Naive B cell (primary cell): ENCODE results near the gene NXF3. TPM values are rescaled to one million over a fixed set of nuclear protein-coding genes. Genes with fewer than 3 reads are reported as not detected.
"Not testable (repeated sequence)": the region's sequence is repeated elsewhere in the genome, so short reads cannot be mapped to it uniquely, and the experiment has no call there.

Experiments
- ATAC-seq, 2 donors: fragments of 150-1000 bp; cut with Tn5 transposase; 2 replicates each; pipeline ENCODE4 v1.10.0; 2021; ENCODE audit warnings: low read depth in 2 of 2, mild to moderate bottlenecking in 2 of 2, moderate library complexity in 2 of 2
- DNase-seq: peaks from one replicate; pipeline ENCODE4 v3.0.0; 2022
- H3K27ac Mint-ChIP-seq, 6 donors: one replicate each; pipeline ENCODE4 v1.8.0; 2020 to 2022; ENCODE audit warnings: mild to moderate bottlenecking in 6 of 6, mixed read lengths in 6 of 6, moderate library complexity in 5 of 6, inconsistent platforms in 2 of 6
- H3K27me3 Mint-ChIP-seq, 3 donors: one replicate each; pipeline ENCODE4 v1.8.0; 2021 to 2022; ENCODE audit warnings: mixed read lengths in 3 of 3, mild to moderate bottlenecking in 1 of 3
- H3K36me3 Mint-ChIP-seq, 2 donors: one replicate each; pipeline ENCODE4 v1.8.0; 2020 to 2022; ENCODE audit warnings: mixed read lengths in 2 of 2, inconsistent platforms in 1 of 2, mild to moderate bottlenecking in 1 of 2
- H3K4me1 Mint-ChIP-seq, 3 donors: one replicate each; pipeline ENCODE4 v1.8.0; 2020 to 2022; ENCODE audit warnings: mixed read lengths in 3 of 3, inconsistent platforms in 1 of 3, mild to moderate bottlenecking in 1 of 3, moderate library complexity in 1 of 3
- H3K4me3 Mint-ChIP-seq, 8 donors: one replicate each; pipeline ENCODE4 v1.8.0; 2020 to 2022; ENCODE audit warnings: mild to moderate bottlenecking in 8 of 8, mixed read lengths in 8 of 8, moderate library complexity in 8 of 8, inconsistent platforms in 2 of 8
- H3K9me3 Mint-ChIP-seq, 7 donors: one replicate each; pipeline ENCODE4 v1.8.0; 2020 to 2022; ENCODE audit warnings: mixed read lengths in 7 of 7, mild to moderate bottlenecking in 5 of 7, inconsistent platforms in 2 of 7, moderate library complexity in 1 of 7
- polyA plus RNA-seq, 6 donors: library from polyadenylated mRNA; unstranded; fragments of 300-500 nt; fragmentation: Illumina TruSeq; gene quantifications; one replicate each; pipeline ENCODE4 v1.2.3, GENCODE V29; 2021; ENCODE audit warnings: low read depth in 6 of 6

Gene NXF3
- polyA plus RNA-seq, 6 donors from 2014 or later = not detected

DNA sequence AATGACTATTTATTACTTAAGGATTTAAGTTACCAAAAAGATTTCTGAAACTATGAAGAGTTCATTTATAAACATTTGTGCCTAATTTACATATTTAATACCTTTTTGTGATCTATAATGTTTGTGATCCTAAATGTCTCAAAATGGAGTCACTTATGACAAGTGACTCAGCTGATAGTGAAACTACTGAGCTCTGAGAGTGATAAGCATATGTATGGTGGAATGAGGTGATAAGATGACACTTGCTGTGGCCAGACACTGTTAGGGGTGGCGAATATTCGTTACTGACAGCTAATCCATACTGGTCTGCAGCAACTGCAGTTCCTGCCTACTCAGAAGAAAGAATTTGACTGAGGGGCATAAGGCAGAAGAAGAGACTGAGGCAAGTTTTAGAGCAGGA, 5.5 kb upstream of the NXF3 start:
- DNase-seq = no peak
- H3K27me3 Mint-ChIP-seq = no peaks in the 10 kb centered on the region
- no peak overlapping the region for H3K4me3 Mint-ChIP-seq

DNA sequence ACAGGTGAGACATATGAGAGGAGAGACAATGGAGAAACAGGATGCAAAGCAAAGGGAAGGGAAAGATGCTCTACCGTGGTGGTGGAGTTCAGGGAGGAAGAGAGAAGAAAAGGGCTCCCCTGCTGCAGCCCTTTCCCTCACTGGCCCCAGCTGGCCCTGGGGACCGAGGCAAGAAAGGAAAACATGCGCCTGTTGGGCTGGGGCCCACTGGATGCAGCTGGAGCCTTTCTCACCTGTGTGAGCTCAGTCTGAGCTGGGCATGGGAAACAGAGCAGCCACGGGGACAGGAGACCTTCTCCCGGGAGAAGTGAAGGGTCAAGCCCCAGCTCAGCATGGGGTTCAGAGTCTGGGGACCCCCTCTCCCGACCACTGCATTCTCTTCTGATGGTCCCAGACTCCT, 11.9 kb downstream of the NXF3 start:
- Mint-ChIP-seq H3K36me3 (no peaks in the 10 kb centered on the region), H3K4me1 (no peaks in the 10 kb centered on the region), H3K27me3 (peaks cover 0 to 16% (median 0%) of the 10 kb centered on the region in 3 donors), H3K9me3 (peaks cover 0 to 2% (median 0%) of the 10 kb centered on the region in 7 donors), H3K4me3 (no peak overlapping the region), H3K27ac (no peak overlapping the region)
- ATAC-seq (no peak), DNase-seq (no peak)

More for the DNA sequence above, 5.5 kb upstream of the NXF3 start:
- Mint-ChIP-seq H3K4me1 (no peaks in the 10 kb centered on the region), H3K36me3 (no peaks in the 10 kb centered on the region), H3K27ac (no peak overlapping the region), H3K9me3 (peaks cover 0 to 4% (median 0%) of the 10 kb centered on the region in 7 donors)
- ATAC-seq = no peak

DNA sequence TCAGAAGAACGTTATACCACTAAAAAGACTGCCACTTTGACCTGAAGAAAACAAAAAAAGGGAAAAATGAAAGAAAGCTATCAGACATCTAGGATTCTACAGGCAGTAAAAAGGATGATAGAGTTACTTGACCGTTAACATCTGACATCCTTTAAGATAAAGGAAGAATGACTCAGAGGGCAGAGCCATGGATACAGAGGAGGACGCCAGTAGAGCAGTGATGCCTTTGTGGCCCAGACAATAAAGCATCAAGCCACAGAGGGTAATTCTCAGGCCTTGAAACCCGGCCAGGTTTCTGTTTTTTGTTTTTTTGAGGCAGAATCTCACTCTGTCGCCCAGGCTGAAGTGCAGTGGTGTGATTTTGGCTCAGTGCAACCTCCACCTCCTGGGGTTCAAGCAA, 19.5 kb downstream of the NXF3 start:
- Mint-ChIP-seq H3K4me3 (no peak overlapping the region), H3K4me1 (no peaks in the 10 kb centered on the region), H3K36me3 (peaks cover 0 to 4% of the 10 kb centered on the region in 2 donors), H3K27me3 (peaks cover 0 to 4% (median 0%) of the 10 kb centered on the region in 3 donors), H3K9me3 (peaks cover 0 to 9% (median 0%) of the 10 kb centered on the region in 7 donors), H3K27ac (no peak overlapping the region)
- DNase-seq (no peak), ATAC-seq (no peak)

DNA sequence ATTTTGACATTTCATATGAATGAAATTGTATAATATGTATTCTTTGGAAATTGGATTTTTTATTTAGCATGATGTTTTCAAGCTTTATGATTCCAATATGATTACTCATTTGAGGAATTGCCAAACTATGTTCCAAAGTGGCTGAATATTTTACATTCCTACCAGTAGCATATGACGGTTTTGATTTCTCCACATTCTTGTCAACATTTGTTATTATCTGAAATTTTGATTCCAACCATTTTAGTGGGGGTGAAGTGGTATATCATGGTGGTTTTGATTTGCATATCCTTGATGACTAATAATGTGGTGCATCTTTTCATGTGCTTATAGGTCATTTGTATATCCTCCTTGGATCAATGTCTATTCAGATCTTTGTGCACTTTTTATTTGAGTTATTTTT, 26.3 kb downstream of the NXF3 start:
- ATAC-seq = no peak
- H3K4me3 Mint-ChIP-seq = no peak overlapping the region
- peaks cover 0 to 4% of the 10 kb centered on the region in 2 donors for H3K36me3 Mint-ChIP-seq
- H3K27me3 Mint-ChIP-seq = peaks cover 10 to 28% (median 22%) of the 10 kb centered on the region in 3 donors
- H3K9me3 Mint-ChIP-seq = peaks cover 0 to 13% (median 2%) of the 10 kb centered on the region in 7 donors
- H3K27ac Mint-ChIP-seq = no peak overlapping the region
- H3K4me1 Mint-ChIP-seq = peaks cover 3 to 5% (median 4%) of the 10 kb centered on the region in 3 donors
- no peak for DNase-seq

DNA sequence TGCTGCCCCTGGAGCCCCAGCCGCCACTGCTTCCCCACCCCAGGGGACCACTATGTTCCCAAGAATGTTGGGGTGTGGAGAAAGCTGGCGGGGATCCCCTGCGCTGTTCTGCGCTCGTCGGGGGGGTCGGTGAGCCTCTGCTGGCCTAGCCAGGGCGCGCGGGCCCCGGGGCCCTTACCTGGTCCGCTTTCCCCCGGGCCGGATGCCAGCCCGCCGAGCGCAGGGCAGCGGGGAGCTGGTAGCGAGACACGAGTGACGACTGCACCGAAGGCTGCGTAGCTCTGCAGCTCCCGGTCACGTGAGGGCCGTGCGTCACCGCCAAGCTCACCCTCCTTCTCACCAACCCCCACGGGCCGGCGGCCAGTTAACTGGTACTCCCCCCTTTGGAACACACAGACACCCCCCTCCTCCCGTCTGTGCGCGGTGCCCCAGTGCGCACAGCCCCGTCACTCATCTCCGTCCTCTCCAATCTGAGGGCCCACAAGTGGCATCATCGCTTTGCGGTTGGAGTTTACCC, 29.0 kb downstream of the NXF3 start, which contains the start of gene BEX1:
TSS of gene BEX1 (minus strand) at position 254 of the 517 bp plus-strand sequence. CDS start 897 bp downstream, outside the sequence.
- ATAC-seq = peak; percentile 45 to 55
- Mint-ChIP-seq H3K36me3 (no peaks in the 10 kb centered on the region), H3K9me3 (peaks cover 0 to 13% (median 0%) of the 10 kb centered on the region in 7 donors), H3K4me1 (peaks cover 3 to 5% (median 4%) of the 10 kb centered on the region in 3 donors), H3K27ac (no peak within 1 kb of the TSS), H3K27me3 (peaks cover 6 to 28% (median 22%) of the 10 kb centered on the region in 3 donors), H3K4me3 (peak within 1 kb of the TSS in 6 of 8 donors; percentile 37 to 74 (median 58))
- no peak for DNase-seq

DNA sequence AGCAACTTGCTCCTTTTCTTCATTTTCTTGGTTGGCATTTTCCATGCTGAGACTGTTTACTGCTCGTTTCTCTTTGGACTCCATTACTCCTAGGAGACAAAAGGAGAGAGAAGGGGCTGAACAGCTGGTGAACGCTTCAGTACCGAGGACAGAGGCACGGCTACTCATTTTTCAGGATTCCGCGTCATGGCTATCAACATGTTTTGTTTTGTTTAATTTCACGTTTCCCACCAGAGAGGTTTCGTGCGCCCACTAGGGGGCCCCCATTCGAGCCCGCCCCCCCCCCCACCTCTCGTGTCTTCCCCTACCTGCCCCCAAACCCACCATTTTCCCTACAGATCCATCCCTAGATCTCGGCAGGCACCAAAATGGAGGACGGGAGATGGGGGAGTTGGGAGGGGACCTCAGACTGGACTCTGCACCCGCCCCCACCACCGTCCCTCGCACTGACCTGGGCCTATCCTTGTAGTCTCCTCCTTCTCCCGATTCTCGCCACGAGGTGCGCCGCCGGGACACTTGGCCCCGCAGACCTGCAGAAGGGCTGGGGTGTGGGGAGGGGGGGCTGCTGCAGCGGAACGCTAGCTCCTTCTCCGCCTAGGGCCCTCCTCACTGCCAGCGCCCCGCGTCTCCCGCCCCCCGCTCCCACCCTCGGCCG, 29.6 kb downstream of the NXF3 start:
- Mint-ChIP-seq H3K4me1 (peaks cover 3 to 5% (median 4%) of the 10 kb centered on the region in 3 donors), H3K9me3 (peaks cover 0 to 13% (median 0%) of the 10 kb centered on the region in 7 donors), H3K27ac (no peak overlapping the region), H3K36me3 (no peaks in the 10 kb centered on the region), H3K4me3 (peak overlapping the region in 5 of 8 donors; percentile 37 to 74 (median 51)), H3K27me3 (peaks cover 6 to 29% (median 22%) of the 10 kb centered on the region in 3 donors)
- ATAC-seq (no peak), DNase-seq (no peak)

DNA sequence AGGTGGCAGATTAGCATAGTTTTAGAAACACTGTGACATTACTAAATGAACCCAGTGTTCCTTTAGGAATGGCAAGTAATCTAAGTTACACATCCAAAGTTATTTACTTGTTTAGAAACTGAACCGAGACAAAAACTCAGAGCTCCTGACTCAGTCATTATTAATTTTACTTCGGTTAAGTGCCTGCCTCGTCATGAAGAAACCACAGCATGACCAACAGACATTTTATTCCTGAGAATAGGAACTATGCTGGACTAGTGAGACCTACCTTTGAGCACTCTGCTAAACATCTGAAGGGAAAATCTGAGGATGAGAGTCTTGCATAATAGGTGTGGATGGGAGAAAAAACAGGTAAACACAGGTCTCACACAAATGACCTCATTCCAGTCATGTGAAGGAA, 31.5 kb downstream of the NXF3 start:
- H3K36me3 Mint-ChIP-seq = no peaks in the 10 kb centered on the region
- H3K27me3 Mint-ChIP-seq = peaks cover 10 to 45% (median 22%) of the 10 kb centered on the region in 3 donors
- H3K4me1 Mint-ChIP-seq = peaks cover 3 to 5% (median 4%) of the 10 kb centered on the region in 3 donors
- H3K4me3 Mint-ChIP-seq = no peak overlapping the region
- DNase-seq (no peak), ATAC-seq (no peak)
- no peak overlapping the region for H3K27ac Mint-ChIP-seq
- H3K9me3 Mint-ChIP-seq = peaks cover 0 to 12% (median 0%) of the 10 kb centered on the region in 7 donors

DNA sequence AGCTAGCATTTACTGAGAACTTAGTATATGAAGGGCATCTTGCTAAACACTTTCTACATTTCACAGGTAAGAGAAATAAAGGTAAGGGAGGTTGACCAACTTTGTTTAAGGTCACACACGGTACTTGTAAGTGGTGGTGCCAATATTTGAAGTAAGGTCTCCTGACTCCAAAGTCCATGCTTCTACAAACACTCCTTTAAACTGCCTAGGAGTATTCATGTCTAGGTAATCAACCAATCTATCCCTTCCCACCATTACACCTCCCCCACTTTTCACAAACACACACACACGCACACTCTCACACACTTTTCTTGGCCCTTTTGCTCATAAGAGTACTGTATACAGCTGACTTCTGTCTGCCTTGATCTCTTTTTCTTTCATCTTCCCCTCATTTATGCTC, 36.0 kb downstream of the NXF3 start:
- no peaks in the 10 kb centered on the region for H3K36me3 Mint-ChIP-seq
- H3K4me3 Mint-ChIP-seq = no peak overlapping the region
- H3K27me3 Mint-ChIP-seq = peaks cover 0 to 17% (median 3%) of the 10 kb centered on the region in 3 donors
- DNase-seq = no peak
- ATAC-seq = no peak
- no peak overlapping the region for H3K27ac Mint-ChIP-seq
- H3K9me3 Mint-ChIP-seq = peaks cover 0 to 7% (median 0%) of the 10 kb centered on the region in 7 donors
- peaks cover 0 to 5% (median 0%) of the 10 kb centered on the region in 3 donors for H3K4me1 Mint-ChIP-seq

DNA sequence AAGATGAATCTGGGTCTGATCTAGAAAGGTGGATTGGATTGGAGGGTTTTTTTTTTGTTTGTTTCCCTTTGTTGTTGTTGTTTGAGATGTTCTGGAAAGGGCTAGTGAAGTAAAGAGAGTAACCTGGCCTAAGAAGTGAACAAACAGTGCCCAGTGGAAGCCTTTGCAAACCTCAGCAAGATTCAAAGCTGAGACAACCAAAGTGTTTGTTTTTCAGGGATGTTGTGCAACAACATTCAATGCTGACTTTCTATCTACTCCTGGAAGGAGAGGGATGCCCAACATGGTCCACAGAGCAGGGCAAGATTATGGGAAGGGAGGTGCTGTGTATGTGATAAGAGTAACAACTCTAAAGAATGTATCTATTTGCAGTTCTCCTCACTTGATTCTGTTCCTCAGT, 40.3 kb downstream of the NXF3 start:
- DNase-seq (no peak), ATAC-seq (no peak)
- H3K4me3 Mint-ChIP-seq = no peak overlapping the region
- no peak overlapping the region for H3K27ac Mint-ChIP-seq
- H3K9me3 Mint-ChIP-seq = peaks cover 0 to 7% (median 0%) of the 10 kb centered on the region in 7 donors
- peaks cover 0 to 5% (median 0%) of the 10 kb centered on the region in 3 donors for H3K4me1 Mint-ChIP-seq
- H3K36me3 Mint-ChIP-seq = no peaks in the 10 kb centered on the region
- H3K27me3 Mint-ChIP-seq = peaks cover 3 to 19% (median 5%) of the 10 kb centered on the region in 3 donors

DNA sequence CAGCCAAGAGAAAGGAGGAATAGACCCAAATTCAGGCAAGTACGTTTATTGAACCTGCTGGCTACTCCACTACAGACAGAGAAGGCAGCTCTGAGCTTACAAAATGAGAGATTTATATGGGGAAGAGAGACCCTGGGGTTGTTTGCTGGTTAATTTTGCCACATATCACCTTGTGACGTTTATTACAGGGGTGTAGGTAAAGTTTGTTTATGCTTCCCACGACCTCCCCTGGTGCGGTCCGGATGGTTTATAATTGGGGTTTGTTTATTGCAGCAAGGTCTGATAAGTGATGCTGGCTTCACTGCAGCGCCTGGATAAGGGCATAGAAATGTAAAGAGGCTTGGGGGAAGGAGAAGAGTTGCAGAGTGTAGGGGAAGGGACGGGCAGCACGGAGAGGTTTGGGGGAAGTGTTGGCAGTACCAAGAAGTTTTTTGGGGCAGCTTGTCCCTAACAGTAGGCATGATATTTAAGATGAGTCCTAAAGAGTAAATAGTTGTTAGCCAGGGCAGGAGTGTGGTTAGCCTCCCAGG, 41.6 kb downstream of the NXF3 start:
- H3K27ac Mint-ChIP-seq = no peak overlapping the region
- peaks cover 0 to 7% of the 10 kb centered on the region in 2 donors for H3K36me3 Mint-ChIP-seq
- DNase-seq = no peak
- no peak for ATAC-seq
- H3K4me1 Mint-ChIP-seq = peaks cover 0 to 5% (median 0%) of the 10 kb centered on the region in 3 donors
- H3K27me3 Mint-ChIP-seq = peaks cover 0 to 10% (median 5%) of the 10 kb centered on the region in 3 donors
- peaks cover 0 to 13% (median 4%) of the 10 kb centered on the region in 7 donors for H3K9me3 Mint-ChIP-seq
- H3K4me3 Mint-ChIP-seq = peak overlapping the region in 1 of 8 donors; percentile 48

DNA sequence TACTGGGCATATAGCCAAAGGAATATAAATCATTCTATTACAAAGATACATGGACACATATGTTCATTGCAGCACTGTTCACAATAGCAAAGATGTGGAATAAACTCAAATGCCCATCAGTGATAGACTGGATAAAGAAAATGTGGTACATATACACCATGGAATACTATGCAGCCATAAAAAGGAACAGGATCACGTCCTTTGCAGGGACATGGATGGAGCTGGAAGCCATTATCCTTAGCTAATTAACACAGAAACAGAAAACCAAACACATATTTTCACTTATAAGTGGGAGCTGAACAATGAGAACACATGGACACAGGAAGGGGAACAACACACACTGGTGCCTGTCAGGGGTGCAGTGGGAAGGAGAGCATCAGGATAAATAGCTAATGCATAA, 59.6 kb downstream of the NXF3 start:
- not testable (repeated sequence) for H3K27me3 Mint-ChIP-seq, H3K4me1 Mint-ChIP-seq, H3K36me3 Mint-ChIP-seq, DNase-seq, H3K4me3 Mint-ChIP-seq, ATAC-seq
- H3K9me3 Mint-ChIP-seq = peaks cover 0 to 11% (median 2%) of the 10 kb centered on the region in 7 donors
- H3K27ac Mint-ChIP-seq = peak overlapping the region in 1 of 6 donors; percentile 67
